Measurements from ENCODE around the gene ARRDC3. TPM values are rescaled to one million over a fixed set of nuclear protein-coding genes. Genes with fewer than 3 reads are reported as not detected.

Gene ARRDC3, protein sequence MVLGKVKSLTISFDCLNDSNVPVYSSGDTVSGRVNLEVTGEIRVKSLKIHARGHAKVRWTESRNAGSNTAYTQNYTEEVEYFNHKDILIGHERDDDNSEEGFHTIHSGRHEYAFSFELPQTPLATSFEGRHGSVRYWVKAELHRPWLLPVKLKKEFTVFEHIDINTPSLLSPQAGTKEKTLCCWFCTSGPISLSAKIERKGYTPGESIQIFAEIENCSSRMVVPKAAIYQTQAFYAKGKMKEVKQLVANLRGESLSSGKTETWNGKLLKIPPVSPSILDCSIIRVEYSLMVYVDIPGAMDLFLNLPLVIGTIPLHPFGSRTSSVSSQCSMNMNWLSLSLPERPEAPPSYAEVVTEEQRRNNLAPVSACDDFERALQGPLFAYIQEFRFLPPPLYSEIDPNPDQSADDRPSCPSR
- total RNA-seq: 13.6 and 24.5 TPM in 2 replicates

DNA sequence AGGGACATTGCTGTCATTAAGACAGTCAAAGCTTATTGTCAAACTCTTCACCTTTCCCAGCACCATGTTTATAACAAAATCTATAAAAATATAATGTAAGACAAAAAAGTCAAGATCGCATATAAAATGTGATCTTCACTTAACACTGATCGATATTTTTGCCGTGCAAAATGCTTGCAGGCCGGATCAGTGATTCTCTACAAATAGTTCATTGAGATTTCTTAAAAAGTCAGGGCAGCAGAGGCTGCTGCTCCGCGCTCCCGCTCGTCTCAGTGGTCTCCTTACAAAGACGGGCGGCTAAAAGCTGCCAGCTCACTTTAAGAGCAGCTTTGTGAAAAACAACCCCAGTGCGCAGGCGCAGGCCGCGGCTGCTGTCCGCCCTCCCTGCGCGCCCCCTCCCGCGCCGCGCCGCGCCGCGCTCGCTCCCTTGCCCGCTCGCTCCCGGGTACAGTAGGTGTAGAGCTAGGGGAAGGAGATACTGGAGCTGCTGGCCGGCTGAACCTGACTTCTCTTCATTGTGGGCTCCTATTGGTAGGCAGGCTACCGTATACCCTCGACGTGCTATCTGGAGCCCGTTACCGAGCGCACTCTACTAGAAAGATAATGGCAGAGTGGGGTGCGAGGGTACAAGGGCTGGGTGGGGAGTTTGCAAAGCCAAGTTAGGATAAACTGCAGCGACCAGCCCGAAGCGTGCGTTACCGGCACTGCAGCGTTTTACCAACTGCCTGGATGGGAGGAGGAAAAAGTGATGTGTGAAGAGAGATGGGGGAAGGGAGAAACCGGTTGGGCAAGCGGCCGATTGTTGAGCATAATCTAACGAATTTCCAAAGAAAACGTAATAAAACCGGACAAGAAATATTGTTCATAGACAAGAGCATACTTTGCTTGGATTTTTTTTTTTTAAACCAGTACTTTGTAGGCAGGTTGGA is at the start of gene ARRDC3:
Gene ARRDC3, minus strand, starts transcription at position 291 of the 929 bp plus-strand sequence. Its CDS starts 225 bp downstream, at position 66.

